C4-2B (cell line): ENCODE results near the gene THEMIS2.

Source experiments
- CTCF ChIP-seq: fragments of 450-650 bp; conservative IDR thresholded peaks from 2 replicates; pipeline ENCODE4 v1.5.1; 2017; ENCODE audit warnings: mild to moderate bottlenecking
- ZFX ChIP-seq: fragments of 450-650 bp; IDR thresholded peaks from 2 replicates; pipeline ENCODE4 v1.6.1; 2017

- TF ChIP-seq CTCF = no peak
- no peak for TF ChIP-seq ZFX
Measured at GRCh38 chr1:27882543-27882903, 10.2 kb downstream of the THEMIS2 start.
